ENCODE data around the gene DENND4A. TPM values are rescaled to one million over a fixed set of nuclear protein-coding genes. Genes with fewer than 3 reads are reported as not detected.

DENND4A gene
- total and polyA plus RNA-seq, 10 of the 15 experiments (the other 5 are each of a cell fraction or from before 2014, with no cell fraction given): 14.2 to 81.8 (median 34.1) TPM

DNA sequence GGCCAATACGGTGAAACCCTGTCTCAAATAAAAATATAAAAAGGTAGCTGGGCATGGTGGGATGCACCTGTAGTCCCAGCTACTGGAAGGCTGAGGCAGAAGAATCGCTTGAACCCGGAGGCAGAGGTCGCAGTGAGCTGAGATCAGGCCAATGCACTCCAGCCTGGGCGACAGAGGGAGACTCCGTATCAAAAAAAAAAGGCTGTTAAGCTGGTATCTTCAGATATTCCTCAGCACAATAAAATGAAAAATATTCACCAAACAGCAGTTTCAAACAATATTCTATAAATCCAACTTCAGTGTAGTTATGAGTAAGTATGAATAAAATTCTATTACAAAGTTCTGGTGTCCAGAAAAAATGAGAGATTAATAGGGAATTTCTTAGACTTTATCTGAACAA, 14.2 kb downstream of the DENND4A start (continued):
- TF ChIP-seq, protein P1, sequence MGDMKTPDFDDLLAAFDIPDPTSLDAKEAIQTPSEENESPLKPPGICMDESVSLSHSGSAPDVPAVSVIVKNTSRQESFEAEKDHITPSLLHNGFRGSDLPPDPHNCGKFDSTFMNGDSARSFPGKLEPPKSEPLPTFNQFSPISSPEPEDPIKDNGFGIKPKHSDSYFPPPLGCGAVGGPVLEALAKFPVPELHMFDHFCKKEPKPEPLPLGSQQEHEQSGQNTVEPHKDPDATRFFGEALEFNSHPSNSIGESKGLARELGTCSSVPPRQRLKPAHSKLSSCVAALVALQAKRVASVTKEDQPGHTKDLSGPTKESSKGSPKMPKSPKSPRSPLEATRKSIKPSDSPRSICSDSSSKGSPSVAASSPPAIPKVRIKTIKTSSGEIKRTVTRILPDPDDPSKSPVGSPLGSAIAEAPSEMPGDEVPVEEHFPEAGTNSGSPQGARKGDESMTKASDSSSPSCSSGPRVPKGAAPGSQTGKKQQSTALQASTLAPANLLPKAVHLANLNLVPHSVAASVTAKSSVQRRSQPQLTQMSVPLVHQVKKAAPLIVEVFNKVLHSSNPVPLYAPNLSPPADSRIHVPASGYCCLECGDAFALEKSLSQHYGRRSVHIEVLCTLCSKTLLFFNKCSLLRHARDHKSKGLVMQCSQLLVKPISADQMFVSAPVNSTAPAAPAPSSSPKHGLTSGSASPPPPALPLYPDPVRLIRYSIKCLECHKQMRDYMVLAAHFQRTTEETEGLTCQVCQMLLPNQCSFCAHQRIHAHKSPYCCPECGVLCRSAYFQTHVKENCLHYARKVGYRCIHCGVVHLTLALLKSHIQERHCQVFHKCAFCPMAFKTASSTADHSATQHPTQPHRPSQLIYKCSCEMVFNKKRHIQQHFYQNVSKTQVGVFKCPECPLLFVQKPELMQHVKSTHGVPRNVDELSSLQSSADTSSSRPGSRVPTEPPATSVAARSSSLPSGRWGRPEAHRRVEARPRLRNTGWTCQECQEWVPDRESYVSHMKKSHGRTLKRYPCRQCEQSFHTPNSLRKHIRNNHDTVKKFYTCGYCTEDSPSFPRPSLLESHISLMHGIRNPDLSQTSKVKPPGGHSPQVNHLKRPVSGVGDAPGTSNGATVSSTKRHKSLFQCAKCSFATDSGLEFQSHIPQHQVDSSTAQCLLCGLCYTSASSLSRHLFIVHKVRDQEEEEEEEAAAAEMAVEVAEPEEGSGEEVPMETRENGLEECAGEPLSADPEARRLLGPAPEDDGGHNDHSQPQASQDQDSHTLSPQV (IDR thresholded peaks at IDR 0.05): no peak
- no peak for TF ChIP-seq IRF4 (IDR thresholded peaks at IDR 0.05; ENCODE audit: low read depth, low read length)
- TF ChIP-seq BACH1 (IDR thresholded peaks at IDR 0.05; ENCODE audit: borderline replicate concordance): no peak
- TF ChIP-seq, protein P2, sequence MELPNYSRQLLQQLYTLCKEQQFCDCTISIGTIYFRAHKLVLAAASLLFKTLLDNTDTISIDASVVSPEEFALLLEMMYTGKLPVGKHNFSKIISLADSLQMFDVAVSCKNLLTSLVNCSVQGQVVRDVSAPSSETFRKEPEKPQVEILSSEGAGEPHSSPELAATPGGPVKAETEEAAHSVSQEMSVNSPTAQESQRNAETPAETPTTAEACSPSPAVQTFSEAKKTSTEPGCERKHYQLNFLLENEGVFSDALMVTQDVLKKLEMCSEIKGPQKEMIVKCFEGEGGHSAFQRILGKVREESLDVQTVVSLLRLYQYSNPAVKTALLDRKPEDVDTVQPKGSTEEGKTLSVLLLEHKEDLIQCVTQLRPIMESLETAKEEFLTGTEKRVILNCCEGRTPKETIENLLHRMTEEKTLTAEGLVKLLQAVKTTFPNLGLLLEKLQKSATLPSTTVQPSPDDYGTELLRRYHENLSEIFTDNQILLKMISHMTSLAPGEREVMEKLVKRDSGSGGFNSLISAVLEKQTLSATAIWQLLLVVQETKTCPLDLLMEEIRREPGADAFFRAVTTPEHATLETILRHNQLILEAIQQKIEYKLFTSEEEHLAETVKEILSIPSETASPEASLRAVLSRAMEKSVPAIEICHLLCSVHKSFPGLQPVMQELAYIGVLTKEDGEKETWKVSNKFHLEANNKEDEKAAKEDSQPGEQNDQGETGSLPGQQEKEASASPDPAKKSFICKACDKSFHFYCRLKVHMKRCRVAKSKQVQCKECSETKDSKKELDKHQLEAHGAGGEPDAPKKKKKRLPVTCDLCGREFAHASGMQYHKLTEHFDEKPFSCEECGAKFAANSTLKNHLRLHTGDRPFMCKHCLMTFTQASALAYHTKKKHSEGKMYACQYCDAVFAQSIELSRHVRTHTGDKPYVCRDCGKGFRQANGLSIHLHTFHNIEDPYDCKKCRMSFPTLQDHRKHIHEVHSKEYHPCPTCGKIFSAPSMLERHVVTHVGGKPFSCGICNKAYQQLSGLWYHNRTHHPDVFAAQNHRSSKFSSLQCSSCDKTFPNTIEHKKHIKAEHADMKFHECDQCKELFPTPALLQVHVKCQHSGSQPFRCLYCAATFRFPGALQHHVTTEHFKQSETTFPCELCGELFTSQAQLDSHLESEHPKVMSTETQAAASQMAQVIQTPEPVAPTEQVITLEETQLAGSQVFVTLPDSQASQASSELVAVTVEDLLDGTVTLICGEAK (IDR thresholded peaks at IDR 0.05; ENCODE audit: borderline replicate concordance): no peak
- TF ChIP-seq, protein P3, sequence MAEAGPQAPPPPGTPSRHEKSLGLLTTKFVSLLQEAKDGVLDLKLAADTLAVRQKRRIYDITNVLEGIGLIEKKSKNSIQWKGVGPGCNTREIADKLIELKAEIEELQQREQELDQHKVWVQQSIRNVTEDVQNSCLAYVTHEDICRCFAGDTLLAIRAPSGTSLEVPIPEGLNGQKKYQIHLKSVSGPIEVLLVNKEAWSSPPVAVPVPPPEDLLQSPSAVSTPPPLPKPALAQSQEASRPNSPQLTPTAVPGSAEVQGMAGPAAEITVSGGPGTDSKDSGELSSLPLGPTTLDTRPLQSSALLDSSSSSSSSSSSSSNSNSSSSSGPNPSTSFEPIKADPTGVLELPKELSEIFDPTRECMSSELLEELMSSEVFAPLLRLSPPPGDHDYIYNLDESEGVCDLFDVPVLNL (IDR thresholded peaks at IDR 0.05; ENCODE audit: low read depth, low read length): no peak
- no peak for TF ChIP-seq ZNF274 (IDR thresholded peaks at IDR 0.05; ENCODE audit: insufficient read depth, insufficient read length)
- TF ChIP-seq, protein P4, sequence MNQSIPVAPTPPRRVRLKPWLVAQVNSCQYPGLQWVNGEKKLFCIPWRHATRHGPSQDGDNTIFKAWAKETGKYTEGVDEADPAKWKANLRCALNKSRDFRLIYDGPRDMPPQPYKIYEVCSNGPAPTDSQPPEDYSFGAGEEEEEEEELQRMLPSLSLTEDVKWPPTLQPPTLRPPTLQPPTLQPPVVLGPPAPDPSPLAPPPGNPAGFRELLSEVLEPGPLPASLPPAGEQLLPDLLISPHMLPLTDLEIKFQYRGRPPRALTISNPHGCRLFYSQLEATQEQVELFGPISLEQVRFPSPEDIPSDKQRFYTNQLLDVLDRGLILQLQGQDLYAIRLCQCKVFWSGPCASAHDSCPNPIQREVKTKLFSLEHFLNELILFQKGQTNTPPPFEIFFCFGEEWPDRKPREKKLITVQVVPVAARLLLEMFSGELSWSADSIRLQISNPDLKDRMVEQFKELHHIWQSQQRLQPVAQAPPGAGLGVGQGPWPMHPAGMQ (IDR thresholded peaks at IDR 0.05; ENCODE audit: borderline replicate concordance): no peak
- no peak for TF ChIP-seq HDGF (IDR thresholded peaks at IDR 0.05)

All from GM12878 (cell line).